B cell (primary cell): ENCODE measurements around the gene CIZ1.

Experiments used
- CTCF ChIP-seq: fragments of 200-600 bp; IDR thresholded peaks from one replicate; pipeline ENCODE4 v1.8.0; 2022; ENCODE audit warnings: antibody characterized with exemption, mild to moderate bottlenecking
- EZH2 ChIP-seq: IDR thresholded peaks from 2 replicates; pipeline ENCODE4 v1.6.1; 2012; ENCODE audit warnings: borderline replicate concordance, low read depth, mild to moderate bottlenecking, moderate library complexity, low read length; ENCODE audit not compliant: insufficient read depth, poor library complexity, severe bottlenecking

DNA sequence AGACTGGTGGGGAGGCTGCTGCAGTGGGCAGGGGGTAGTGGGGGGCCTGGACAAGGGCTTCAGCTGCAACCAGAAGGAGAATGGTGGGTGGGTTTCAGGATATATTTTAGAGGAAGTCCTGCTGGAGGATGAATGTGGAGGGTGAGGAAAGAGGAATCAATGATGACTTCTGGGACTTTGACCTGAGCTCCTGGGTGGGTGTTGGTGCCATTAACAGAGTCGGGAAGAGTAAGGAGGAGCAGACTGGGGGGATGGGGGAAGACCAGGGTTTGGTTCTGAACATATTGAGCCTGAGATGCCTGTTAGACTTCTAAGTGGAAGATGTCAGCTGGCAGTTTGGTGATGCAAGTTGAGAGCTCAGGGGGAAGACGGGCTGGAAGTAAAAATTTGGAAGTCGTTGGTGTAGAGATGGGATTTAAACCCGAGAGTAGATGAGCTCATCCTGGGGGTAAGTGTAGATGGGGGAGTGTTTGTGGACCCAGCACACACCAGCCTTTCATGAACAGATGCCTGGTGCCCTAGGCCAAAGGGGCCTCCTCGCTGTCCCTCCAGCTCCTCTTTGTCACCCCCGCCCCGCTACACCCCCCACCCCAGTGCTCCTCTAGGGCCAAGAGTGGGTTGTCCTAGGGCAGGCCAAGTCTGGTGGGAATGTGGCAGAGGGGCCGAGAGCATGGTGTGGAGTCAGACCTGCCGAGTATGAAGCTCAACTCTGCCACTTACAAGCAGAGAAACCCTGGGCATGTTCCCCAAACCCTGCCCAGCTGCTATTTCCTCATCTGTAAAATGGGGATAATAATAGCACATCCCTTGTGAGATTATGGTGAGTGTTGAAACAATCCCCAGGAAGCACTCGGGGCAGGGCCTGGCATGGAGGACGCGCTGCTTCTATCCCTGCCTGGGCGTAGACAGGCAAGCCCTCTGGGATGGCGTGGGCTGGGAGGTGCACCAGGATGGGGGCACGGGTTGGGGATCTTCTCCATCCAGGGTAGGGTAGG is 15.8 kb upstream of the CIZ1 start:
- TF ChIP-seq CTCF (no peak), EZH2 (no peak)
